ENCODE data around the gene CCDC34. TPM values are rescaled to one million over a fixed set of nuclear protein-coding genes. Genes with fewer than 3 reads are reported as not detected.

CCDC34 gene
- total and polyA plus RNA-seq, 2 of the 8 experiments (the other 6 are each of a cell fraction or from before 2014, with no cell fraction given), result 7.7 to 24.3 TPM

- POLR2A ChIA-PET (ENCODE audit: partially characterized antibody), result no interaction called here
- Histone ChIP-seq H4K8ac (ENCODE audit: extremely low read depth, insufficient read depth, low read length) (no peak overlapping the region), H3K27ac (ENCODE audit: low read depth, low read length) (no peak overlapping the region), H3K18ac (ENCODE audit: extremely low read depth, low read length) (no peak overlapping the region), H2AK5ac (ENCODE audit: low read depth, low read length) (no peak overlapping the region), H3K79me1 (ENCODE audit: low read depth, low read length) (peaks cover 4% of the 10 kb centered on the region; the same call in 1 of the 2 replicates), H3K4me1 (replicated peaks in 1 of 4; ENCODE audit: control insufficient read depth in 3 of 4, insufficient read depth in 4 of 4, low read length in 3 of 4) (peaks cover 0 to 2% (median 0%) of the 10 kb centered on the region in 4 experiments; a peak in 1 of 7 replicates), H2BK15ac (ENCODE audit: low read length) (no peak overlapping the region), H3K23ac (ENCODE audit: insufficient read length) (no peak overlapping the region), H3K4ac (replicated peaks; ENCODE audit: insufficient read length, low read depth, low read length) (no peak overlapping the region), H3K4me3 (ENCODE audit: extremely low read depth in 1 of 4, insufficient read depth in 2 of 4, low read depth in 3 of 4, low read length in 4 of 4) (no peak overlapping the region), H4K91ac (replicated peaks; ENCODE audit: insufficient read length, low read length) (no peak overlapping the region), H2BK5ac (ENCODE audit: low read depth, low read length) (no peak overlapping the region), H3K36me3 (ENCODE audit: control insufficient read depth in 2 of 4, insufficient read depth in 4 of 4, low read length in 3 of 4) (peaks cover 0 to 24% (median 5%) of the 10 kb centered on the region in 4 experiments; a peak in 5 of 8 replicates), H3K79me2 (ENCODE audit: control insufficient read depth in 1 of 2, insufficient read depth in 2 of 2, low read length in 2 of 2) (peaks cover 0 to 41% of the 10 kb centered on the region in 2 experiments; a peak in 3 of 4 replicates), H3K23me2 (ENCODE audit: low read depth, low read length) (no peaks in the 10 kb centered on the region), H4K20me1 (replicated peaks in 1 of 2; ENCODE audit: control insufficient read depth in 1 of 2, insufficient read depth in 2 of 2, low read length in 2 of 2) (peaks cover 6% of the 10 kb centered on the region in 2 experiments), H2BK120ac (replicated peaks; ENCODE audit: low read depth, low read length) (no peak overlapping the region), H3K9ac (replicated peaks in 1 of 4; ENCODE audit: extremely low read depth in 1 of 4, low read depth in 3 of 4, low read length in 3 of 4) (no peak overlapping the region), H2BK20ac (ENCODE audit: low read length) (no peak overlapping the region), H2AFZ (ENCODE audit: low read length) (no peak overlapping the region), H2BK12ac (ENCODE audit: low read depth, low read length) (no peak overlapping the region), H3K56ac (replicated peaks; ENCODE audit: insufficient read length, low read depth, low read length) (no peak overlapping the region), H3K27me3 (replicated peaks in 1 of 4; ENCODE audit: control insufficient read depth in 3 of 4, extremely low read depth in 1 of 4, insufficient read depth in 3 of 4, low read length in 3 of 4) (no peaks in the 10 kb centered on the region), H3K14ac (ENCODE audit: insufficient read length) (no peak overlapping the region), H3K4me2 (ENCODE audit: insufficient read depth in 1 of 2, low read depth in 2 of 2, low read length in 2 of 2) (no peak overlapping the region), H4K5ac (ENCODE audit: insufficient read length, low read depth, low read length) (no peak overlapping the region), H3K9me3 (ENCODE audit: insufficient read depth in 2 of 2, low read depth in 1 of 2, low read length in 1 of 2) (no peaks in the 10 kb centered on the region)
- no peak for FAIRE-seq
- CTCF ChIA-PET (ENCODE audit: partially characterized antibody), result interaction anchor here (2.3 kb wide), 1 partner anchor 10 kb away, joined by 7 read pairs; no protein-coding TSS in a partner anchor
- no peak for DNase-seq (ENCODE audit: low read depth in 1 of 2, low spot score in 2 of 2)
- whole genome bisulfite sequencing, 2 experiments (ENCODE audit: extremely low coverage in 1 of 2, insufficient coverage in 1 of 2, insufficient read length in 1 of 2, insufficient replicate concordance in 2 of 2, low coverage in 1 of 2, low lambda C conversion rate in 2 of 2, missing lambda C conversion rate in 1 of 2), result 91% methylated on average over 2 of the region's 2 CpGs; no CpG with 5 or more reads in 1 of the 2 experiments
- TF ChIP-seq SP1 (IDR thresholded peaks at IDR 0.05; ENCODE audit: low read depth, low read length) (no peak), GABPA (IDR thresholded peaks at IDR 0.05; ENCODE audit: borderline replicate concordance, insufficient read depth, low read length) (no peak), CREB1 (IDR thresholded peaks at IDR 0.05) (no peak), CTBP2 (IDR thresholded peaks at IDR 0.05; ENCODE audit: borderline replicate concordance, insufficient read depth, insufficient read length, low read length) (no peak), EZH2 (IDR thresholded peaks at IDR 0.05; ENCODE audit: low read depth, low read length, severe bottlenecking) (no peak), SIX5 (IDR thresholded peaks at IDR 0.05; ENCODE audit: low read depth, low read length) (no peak), TAF1 (IDR thresholded peaks at IDR 0.05; ENCODE audit: low read depth, low read length) (no peak), NRF1 (IDR thresholded peaks at IDR 0.05; ENCODE audit: low read depth, low read length) (no peak), RXRA (IDR thresholded peaks at IDR 0.05; ENCODE audit: insufficient read depth, low read depth, low read length) (no peak)
- TF ChIP-seq, protein P1, sequence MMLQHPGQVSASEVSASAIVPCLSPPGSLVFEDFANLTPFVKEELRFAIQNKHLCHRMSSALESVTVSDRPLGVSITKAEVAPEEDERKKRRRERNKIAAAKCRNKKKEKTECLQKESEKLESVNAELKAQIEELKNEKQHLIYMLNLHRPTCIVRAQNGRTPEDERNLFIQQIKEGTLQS (IDR thresholded peaks at IDR 0.05; ENCODE audit: insufficient read depth, low read depth, low read length), result no peak
- TF ChIP-seq, protein P2, sequence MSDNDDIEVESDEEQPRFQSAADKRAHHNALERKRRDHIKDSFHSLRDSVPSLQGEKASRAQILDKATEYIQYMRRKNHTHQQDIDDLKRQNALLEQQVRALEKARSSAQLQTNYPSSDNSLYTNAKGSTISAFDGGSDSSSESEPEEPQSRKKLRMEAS (IDR thresholded peaks at IDR 0.05), result no peak
Measured at GRCh38 chr11:27403195-27403594, 40.2 kb upstream of the CCDC34 start.

Data from H1 (cell line).